DMS 273 (cell line): ENCODE measurements around the gene F10.
"Not testable (repeated sequence)": the region's sequence is repeated elsewhere in the genome, so short reads cannot be mapped to it uniquely, and the experiment has no call there.

ENCODE experiments used
- DNase-seq: peaks from one replicate; lab custom pipeline; 2025; ENCODE audit not compliant: unreplicated experiment; lab: John Stamatoyannopoulos, UW

Gene F10

GRCh38 chr13:113098162-113098732 lies 24.4 kb upstream of the F10 start:
- no peak for DNase-seq

GRCh38 chr13:113099142-113099541 lies 23.5 kb upstream of the F10 start:
- DNase-seq = no peak

- not testable (repeated sequence) for DNase-seq
Observed at GRCh38 chr13:113102302-113102701, 20.3 kb upstream of the F10 start.

- DNase-seq = no peak
Observed at GRCh38 chr13:113102727-113103126, 19.9 kb upstream of the F10 start.

- no peak for DNase-seq
Observed at GRCh38 chr13:113103646-113104045, 19.0 kb upstream of the F10 start.

GRCh38 chr13:113105032-113105920 lies 17.3 kb upstream of the F10 start, which contains the start of gene F7:
Gene F7, plus strand, starts transcription at chr13:113105791. Its CDS starts 51 bp downstream, at chr13:113105842.
- no peak for DNase-seq

- no peak for DNase-seq
Observed at GRCh38 chr13:113105921-113106452, 16.6 kb upstream of the F10 start.

- DNase-seq = no peak
Observed at GRCh38 chr13:113106711-113107351, 15.8 kb upstream of the F10 start.

- DNase-seq = not testable (repeated sequence)
Observed at GRCh38 chr13:113108521-113108920, 14.1 kb upstream of the F10 start.

- no peak for DNase-seq
Observed at GRCh38 chr13:113109151-113110047, 13.2 kb upstream of the F10 start.

GRCh38 chr13:113110048-113110851 lies 12.3 kb upstream of the F10 start:
- no peak for DNase-seq

GRCh38 chr13:113110852-113111315 lies 11.7 kb upstream of the F10 start:
- DNase-seq = no peak

- DNase-seq = not testable (repeated sequence)
Observed at GRCh38 chr13:113111821-113112220, 10.8 kb upstream of the F10 start.

- not testable (repeated sequence) for DNase-seq
Observed at GRCh38 chr13:113112475-113112874, 10.1 kb upstream of the F10 start.

GRCh38 chr13:113112893-113113845 lies 9.4 kb upstream of the F10 start:
- DNase-seq = no peak

- no peak for DNase-seq
Observed at GRCh38 chr13:113113846-113114271, 8.7 kb upstream of the F10 start.

- no peak for DNase-seq
Observed at GRCh38 chr13:113114511-113115362, 7.9 kb upstream of the F10 start.
